Sigmoid colon (tissue), 7 donors: ENCODE data around the gene PRR27. TPM values are rescaled to one million over a fixed set of nuclear protein-coding genes. Genes with fewer than 3 reads are reported as not detected.

ENCODE experiments used
- DNase-seq: peaks from one replicate; pipeline ENCODE4 v3.0.0-alpha.2; 2019
- H3K27ac ChIP-seq, 4 donors: fragments of 200-600 bp; sonication (generic); one replicate each; pipeline ENCODE4 v1.5.1; 2016 to 2019; ENCODE audit warnings: mild to moderate bottlenecking in 1 of 4
- H3K27me3 ChIP-seq, 3 donors: fragments of 200-600 bp; sonication (generic); one replicate each; pipeline ENCODE4 v1.5.1; 2019; ENCODE audit warnings: mild to moderate bottlenecking in 1 of 3
- H3K36me3 ChIP-seq, 4 donors: fragments of 200-600 bp; sonication (generic); one replicate each; pipeline ENCODE4 v1.5.1; 2016 to 2019
- H3K4me1 ChIP-seq, 4 donors: fragments of 200-600 bp; sonication (generic); one replicate each; pipeline ENCODE4 v1.5.1; 2017 to 2019
- H3K4me3 ChIP-seq, 4 donors: fragments of 200-600 bp; sonication (generic); one replicate each; pipeline ENCODE4 v1.5.1; 2017 to 2019; ENCODE audit warnings: mild to moderate bottlenecking in 2 of 4, moderate library complexity in 1 of 4
- H3K9me3 ChIP-seq, 4 donors: fragments of 200-600 bp in 3 of 4; sonication (generic) in 3 of 4; one replicate each; pipeline versions ENCODE4 v1.5.1 to v1.6.1; 2013 to 2019
- CTCF ChIP-seq, 4 experiments: fragments of 450-650 bp in 3 of 4; fragments of 200-600 bp in 1 of 4; IDR thresholded peaks; one replicate each; pipeline ENCODE4 v1.5.1; 2016 to 2019; ENCODE audit warnings: antibody characterized with exemption in 4 of 4, mild to moderate bottlenecking in 3 of 4, moderate library complexity in 2 of 4
- EP300 ChIP-seq, 4 donors: sonication (generic); formaldehyde crosslinking; IDR thresholded peaks; one replicate each; pipeline ENCODE4 v1.6.1; 2017; ENCODE audit warnings: antibody characterized with exemption in 4 of 4
- POLR2A ChIP-seq, 2 donors: fragments of 450-650 bp; IDR thresholded peaks; one replicate each; pipeline ENCODE4 v1.6.1; 2016; ENCODE audit warnings: antibody characterized with exemption in 2 of 2, mild to moderate bottlenecking in 2 of 2, moderate library complexity in 2 of 2
- POLR2AphosphoS5 ChIP-seq, 4 donors: sonication (generic); formaldehyde crosslinking; IDR thresholded peaks; one replicate each; pipeline ENCODE4 v1.6.1; 2017; ENCODE audit warnings: antibody characterized with exemption in 4 of 4
- WGBS, 2 donors: extraction: QIAGEN DNeasy Blood & Tissue Kit; methylation state at CpG; one replicate each; pipeline ENCODE4 v1.1.7; 2013; 5-methylcytosine and 5-hydroxymethylcytosine counted together
- intact Hi-C: fragments of 100-400 bp; cut with DNase I; formaldehyde crosslinking; loops from one replicate; pipeline ENCODE4 v1.15.1; 2023
- polyA plus RNA-seq, 3 donors: library from polyadenylated mRNA; stranded (reverse); fragments of 200-250 nt; gene quantifications; one replicate each; pipeline ENCODE4 v1.2.3, GENCODE V29; 2013
- total RNA-seq, 4 donors: library from RNA; depleted of rRNA; stranded (reverse); fragments of >200 nt; gene quantifications; one replicate each; pipeline ENCODE4 v1.1.0, GENCODE V29; 2016
- donor health status: healthy with polysubstance abuse.
- donor health status: Bipolar disorder and iron deficiency.
- donor health status: healthy.

Gene PRR27
- total and polyA plus RNA-seq, 7 donors: 0.03 TPM; not detected in 6

- H3K4me3 ChIP-seq: no peak overlapping the region
- intact Hi-C loops: no loop called here
- no peaks in the 10 kb centered on the region for H3K27me3 ChIP-seq
- H3K36me3 ChIP-seq: no peaks in the 10 kb centered on the region
- 65 to 73% methylated on average over 5 of the region's 5 CpGs for WGBS, 2 donors
- DNase-seq: no peak
- no peaks in the 10 kb centered on the region for H3K4me1 ChIP-seq
- no peaks in the 10 kb centered on the region for H3K9me3 ChIP-seq
- H3K27ac ChIP-seq: no peak overlapping the region
- no peak for TF ChIP-seq CTCF (IDR thresholded peaks at IDR 0.05)
- TF ChIP-seq POLR2AphosphoS5 (IDR thresholded peaks at IDR 0.05): no peak
- no peak for TF ChIP-seq EP300 (IDR thresholded peaks at IDR 0.05)
- TF ChIP-seq POLR2A (IDR thresholded peaks at IDR 0.05): no peak
Measured at GRCh38 chr4:70177090-70177489, 23.1 kb downstream of the PRR27 start.

- no peaks in the 10 kb centered on the region for H3K36me3 ChIP-seq
- no peak overlapping the region for H3K27ac ChIP-seq
- intact Hi-C loops: no loop called here
- H3K9me3 ChIP-seq: no peaks in the 10 kb centered on the region
- no peak for TF ChIP-seq CTCF (IDR thresholded peaks at IDR 0.05)
- TF ChIP-seq POLR2AphosphoS5 (IDR thresholded peaks at IDR 0.05): no peak
- TF ChIP-seq POLR2A (IDR thresholded peaks at IDR 0.05): no peak
- no peak for TF ChIP-seq EP300 (IDR thresholded peaks at IDR 0.05)
- DNase-seq: no peak
- no peaks in the 10 kb centered on the region for H3K4me1 ChIP-seq
- 78 to 91% methylated on average over 5 of the region's 5 CpGs for WGBS, 2 donors
- H3K4me3 ChIP-seq: no peak overlapping the region
- no peaks in the 10 kb centered on the region for H3K27me3 ChIP-seq
Measured at GRCh38 chr4:70178075-70178660, 24.1 kb downstream of the PRR27 start.

GRCh38 chr4:70179811-70180210 is 25.8 kb downstream of the PRR27 start:
- Histone ChIP-seq H3K27me3 (no peaks in the 10 kb centered on the region), H3K9me3 (no peaks in the 10 kb centered on the region), H3K27ac (no peak overlapping the region), H3K36me3 (no peaks in the 10 kb centered on the region), H3K4me1 (no peaks in the 10 kb centered on the region), H3K4me3 (no peak overlapping the region)
- WGBS, 2 donors: 62 to 79% methylated on average over 2 of the region's 2 CpGs
- no peak for DNase-seq
- intact Hi-C loops: no loop called here
- no peak for TF ChIP-seq POLR2A (IDR thresholded peaks at IDR 0.05)
- no peak for TF ChIP-seq CTCF (IDR thresholded peaks at IDR 0.05)
- TF ChIP-seq POLR2AphosphoS5 (IDR thresholded peaks at IDR 0.05): no peak
- no peak for TF ChIP-seq EP300 (IDR thresholded peaks at IDR 0.05)

- WGBS, 2 donors: 69 to 72% methylated on average over 1 of the region's 1 CpG
- Histone ChIP-seq H3K27me3 (no peaks in the 10 kb centered on the region), H3K36me3 (no peaks in the 10 kb centered on the region), H3K4me3 (no peak overlapping the region), H3K27ac (no peak overlapping the region), H3K9me3 (no peaks in the 10 kb centered on the region), H3K4me1 (no peaks in the 10 kb centered on the region)
- intact Hi-C loops: no loop called here
- TF ChIP-seq POLR2AphosphoS5 (IDR thresholded peaks at IDR 0.05): no peak
- no peak for DNase-seq
Measured at GRCh38 chr4:70181864-70182263, 27.8 kb downstream of the PRR27 start.

- Histone ChIP-seq H3K9me3 (no peaks in the 10 kb centered on the region), H3K27me3 (no peaks in the 10 kb centered on the region), H3K27ac (no peak overlapping the region), H3K4me1 (no peaks in the 10 kb centered on the region), H3K36me3 (no peaks in the 10 kb centered on the region), H3K4me3 (no peak overlapping the region)
- 14 to 55% methylated on average over 2 of the region's 2 CpGs for WGBS, 2 donors
- intact Hi-C loops: no loop called here
- no peak for DNase-seq
- TF ChIP-seq CTCF (IDR thresholded peaks at IDR 0.05) (no peak), POLR2AphosphoS5 (IDR thresholded peaks at IDR 0.05) (no peak), EP300 (IDR thresholded peaks at IDR 0.05) (no peak), POLR2A (IDR thresholded peaks at IDR 0.05) (no peak)
Measured at GRCh38 chr4:70182517-70183167, 28.6 kb downstream of the PRR27 start.
